Measurements from ENCODE around the gene PLCB1.

- TF ChIP-seq, protein P1, sequence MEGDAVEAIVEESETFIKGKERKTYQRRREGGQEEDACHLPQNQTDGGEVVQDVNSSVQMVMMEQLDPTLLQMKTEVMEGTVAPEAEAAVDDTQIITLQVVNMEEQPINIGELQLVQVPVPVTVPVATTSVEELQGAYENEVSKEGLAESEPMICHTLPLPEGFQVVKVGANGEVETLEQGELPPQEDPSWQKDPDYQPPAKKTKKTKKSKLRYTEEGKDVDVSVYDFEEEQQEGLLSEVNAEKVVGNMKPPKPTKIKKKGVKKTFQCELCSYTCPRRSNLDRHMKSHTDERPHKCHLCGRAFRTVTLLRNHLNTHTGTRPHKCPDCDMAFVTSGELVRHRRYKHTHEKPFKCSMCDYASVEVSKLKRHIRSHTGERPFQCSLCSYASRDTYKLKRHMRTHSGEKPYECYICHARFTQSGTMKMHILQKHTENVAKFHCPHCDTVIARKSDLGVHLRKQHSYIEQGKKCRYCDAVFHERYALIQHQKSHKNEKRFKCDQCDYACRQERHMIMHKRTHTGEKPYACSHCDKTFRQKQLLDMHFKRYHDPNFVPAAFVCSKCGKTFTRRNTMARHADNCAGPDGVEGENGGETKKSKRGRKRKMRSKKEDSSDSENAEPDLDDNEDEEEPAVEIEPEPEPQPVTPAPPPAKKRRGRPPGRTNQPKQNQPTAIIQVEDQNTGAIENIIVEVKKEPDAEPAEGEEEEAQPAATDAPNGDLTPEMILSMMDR (IDR thresholded peaks at IDR 0.05; ENCODE audit: low read depth, low read length), result no peak
- TF ChIP-seq POLR2A (IDR thresholded peaks at IDR 0.05; ENCODE audit: extremely low read depth, insufficient read length) (no peak), MAX (IDR thresholded peaks at IDR 0.05; ENCODE audit: low read depth, low read length) (no peak), MYC (IDR thresholded peaks at IDR 0.05; ENCODE audit: low read depth, low read length) (no peak)
These were observed 14.4 kb upstream of the PLCB1 start for GRCh38 chr20:8117636-8118035.
